ENCODE results near the gene NAA35. TPM values are rescaled to one million over a fixed set of nuclear protein-coding genes. Genes with fewer than 3 reads are reported as not detected.

The NAA35 gene
- total RNA-seq, 2 donors from 2014 or later: 16.7 to 26.2 TPM

GRCh38 chr9:86040861-86041155 is 99.9 kb downstream of the NAA35 start:
- Histone ChIP-seq H3K36me3 (no peaks in the 10 kb centered on the region), H3K27ac (no peak overlapping the region), H3K9me3 (no peaks in the 10 kb centered on the region), H3K27me3 (replicated peaks; ENCODE audit: insufficient read depth) (no peaks in the 10 kb centered on the region), H3K4me1 (replicated peaks) (no peaks in the 10 kb centered on the region), H3K4me3 (no peak overlapping the region)
- no peak for DNase-seq (ENCODE audit: low spot score)
- TF ChIP-seq CTCF (IDR thresholded peaks at IDR 0.05) (no peak), POLR2AphosphoS5 (IDR thresholded peaks at IDR 0.05) (no peak), POLR2A (IDR thresholded peaks at IDR 0.05) (no peak)
- 86% methylated on average over 3 of the region's 3 CpGs for whole genome bisulfite sequencing
- intact Hi-C loops (cut with DNase I): no loop called here

DNA sequence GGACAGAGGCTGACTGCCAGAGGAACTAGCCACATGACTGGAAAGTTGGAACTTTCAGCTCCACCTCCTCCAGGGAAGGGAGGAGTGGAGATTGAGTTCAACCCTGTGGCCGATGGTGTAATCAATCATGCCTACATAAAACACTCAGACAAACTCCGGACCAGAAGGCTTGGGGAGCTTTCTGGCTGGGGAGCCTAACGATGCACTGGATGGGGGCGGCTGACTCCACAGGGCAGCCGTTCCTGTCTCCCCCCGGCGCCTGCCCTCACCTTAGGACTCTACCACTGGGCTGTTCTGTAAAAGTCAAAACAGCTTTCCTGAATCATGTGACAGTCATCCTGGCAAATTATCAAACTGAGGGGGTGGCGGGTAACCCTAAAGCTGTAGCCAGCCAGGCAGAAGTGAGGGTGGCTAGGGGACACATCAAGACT is 100.4 kb downstream of the NAA35 start:
- Histone ChIP-seq H3K27me3 (replicated peaks; ENCODE audit: insufficient read depth) (no peaks in the 10 kb centered on the region), H3K4me1 (replicated peaks) (peaks cover under 1% of the 10 kb centered on the region), H3K4me3 (no peak overlapping the region), H3K27ac (no peak overlapping the region), H3K36me3 (no peaks in the 10 kb centered on the region), H3K9me3 (no peaks in the 10 kb centered on the region)
- intact Hi-C loops (cut with DNase I): no loop called here
- DNase-seq (ENCODE audit: low spot score): no peak
- 33% methylated on average over 8 of the region's 8 CpGs for WGBS
- TF ChIP-seq CTCF (IDR thresholded peaks at IDR 0.05): no peak
- TF ChIP-seq POLR2AphosphoS5 (IDR thresholded peaks at IDR 0.05): no peak
- no peak for TF ChIP-seq POLR2A (IDR thresholded peaks at IDR 0.05)

DNA sequence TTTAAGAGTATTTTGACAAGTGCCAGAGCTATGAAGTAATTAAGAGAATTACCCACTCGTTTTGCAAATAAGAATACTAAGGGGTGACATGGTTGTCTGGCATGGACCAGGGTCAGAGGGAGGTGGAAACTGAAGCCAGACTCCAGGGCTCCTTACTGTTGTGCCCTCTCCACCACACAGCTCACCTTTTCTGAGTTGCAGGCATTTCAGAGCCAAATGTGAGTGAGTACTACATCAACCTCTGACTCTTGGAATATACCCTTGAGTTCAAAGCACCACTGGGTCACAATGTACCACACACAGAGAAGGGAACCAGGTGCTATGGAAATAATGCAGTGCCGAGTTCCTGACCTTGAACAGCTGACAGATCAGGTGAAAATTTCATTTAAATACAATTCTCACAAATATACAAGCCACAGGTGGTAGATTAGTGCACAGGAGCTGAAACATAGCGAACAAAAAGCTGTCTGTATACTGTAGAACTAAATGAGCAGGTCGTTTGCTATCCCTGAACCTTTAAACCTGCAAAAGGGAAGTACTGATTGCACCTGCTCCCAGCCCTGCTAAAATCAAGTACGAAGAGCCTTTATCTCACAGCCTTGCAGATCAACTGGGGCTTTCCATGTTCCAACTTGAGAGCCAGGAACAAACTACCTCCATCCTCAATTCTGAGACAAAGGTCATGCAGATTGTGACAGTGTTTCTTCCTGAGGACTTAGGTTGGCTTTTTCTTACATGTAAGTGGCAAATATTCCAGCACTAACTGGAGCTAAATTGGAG is 101.4 kb downstream of the NAA35 start:
- Histone ChIP-seq H3K4me3 (no peak overlapping the region), H3K9me3 (no peaks in the 10 kb centered on the region), H3K27ac (no peak overlapping the region), H3K27me3 (replicated peaks; ENCODE audit: insufficient read depth) (no peaks in the 10 kb centered on the region), H3K36me3 (no peaks in the 10 kb centered on the region), H3K4me1 (replicated peaks) (peaks cover 7% of the 10 kb centered on the region)
- TF ChIP-seq POLR2A (IDR thresholded peaks at IDR 0.05) (no peak), CTCF (IDR thresholded peaks at IDR 0.05) (no peak), POLR2AphosphoS5 (IDR thresholded peaks at IDR 0.05) (no peak)
- intact Hi-C loops (cut with DNase I): no loop called here
- WGBS: 82% methylated on average over 5 of the region's 5 CpGs
- DNase-seq (ENCODE audit: low spot score): no peak

DNA sequence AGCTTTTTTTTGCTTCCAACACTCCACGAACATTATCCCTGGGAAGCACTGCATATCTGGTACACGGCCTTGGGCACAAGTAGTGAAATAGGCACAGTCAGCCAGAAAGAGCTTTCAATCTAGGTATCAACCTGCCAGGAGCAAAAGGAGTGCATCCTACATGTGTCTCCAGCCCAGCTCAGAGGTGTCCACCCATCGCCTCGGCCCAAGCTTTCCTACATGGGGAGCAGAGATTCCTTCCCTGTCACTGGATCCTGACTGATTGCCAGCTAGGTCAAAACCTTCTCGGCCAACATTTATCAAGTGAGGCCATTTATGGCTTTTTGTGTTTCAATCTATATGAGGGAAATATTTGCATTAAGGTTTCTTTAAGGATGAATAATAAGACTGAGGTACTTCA is 102.6 kb downstream of the NAA35 start:
- intact Hi-C loops (cut with DNase I): no loop called here
- TF ChIP-seq CTCF (IDR thresholded peaks at IDR 0.05) (no peak), POLR2A (IDR thresholded peaks at IDR 0.05) (no peak), POLR2AphosphoS5 (IDR thresholded peaks at IDR 0.05) (no peak)

GRCh38 chr9:86043999-86044398 is 103.1 kb downstream of the NAA35 start:
- 89% methylated on average over 4 of the region's 4 CpGs for WGBS
- Histone ChIP-seq H3K36me3 (no peaks in the 10 kb centered on the region), H3K9me3 (no peaks in the 10 kb centered on the region), H3K27ac (no peak overlapping the region), H3K4me1 (replicated peaks) (peaks cover 7% of the 10 kb centered on the region), H3K4me3 (no peak overlapping the region), H3K27me3 (replicated peaks; ENCODE audit: insufficient read depth) (no peaks in the 10 kb centered on the region)
- TF ChIP-seq POLR2AphosphoS5 (IDR thresholded peaks at IDR 0.05) (no peak), CTCF (IDR thresholded peaks at IDR 0.05) (no peak), POLR2A (IDR thresholded peaks at IDR 0.05) (no peak)
- intact Hi-C loops (cut with DNase I): no loop called here
- DNase-seq (ENCODE audit: low spot score): no peak

More for the DNA sequence above, 102.6 kb downstream of the NAA35 start:
- Histone ChIP-seq H3K9me3 (no peaks in the 10 kb centered on the region), H3K4me1 (replicated peaks) (peaks cover 7% of the 10 kb centered on the region), H3K4me3 (no peak overlapping the region), H3K27ac (no peak overlapping the region), H3K36me3 (no peaks in the 10 kb centered on the region), H3K27me3 (replicated peaks; ENCODE audit: insufficient read depth) (no peaks in the 10 kb centered on the region)
- DNase-seq (ENCODE audit: low spot score): no peak
- WGBS: 92% methylated on average over 5 of the region's 5 CpGs
